MCF 10A (cell line): ENCODE results near the gene EMB. TPM values are rescaled to one million over a fixed set of nuclear protein-coding genes. Genes with fewer than 3 reads are reported as not detected.
"Not testable (repeated sequence)": the region's sequence is repeated elsewhere in the genome, so short reads cannot be mapped to it uniquely, and the experiment has no call there.

Source experiments
- BruUV-seq: library from RNA; stranded (reverse); fragments of 400-500 nt; replicated peaks from 2 replicates; lab custom pipeline; 2021; lab: Mats Ljungman, UMichigan
- CTCF ChIA-PET: fragments of 300-600 bp; sonication (Branson Sonifier 250); formaldehyde crosslinking; extraction: SDS; loops from one replicate; lab custom pipeline; 2021; ENCODE audit warnings: antibody characterized with exemption, inconsistent platforms; lab: Yijun Ruan, JAX
- POLR2A ChIA-PET: fragments of 300-600, 350-650 bp; sonication (Branson Sonifier 250); formaldehyde crosslinking; extraction: SDS; loops from one replicate; lab custom pipeline; 2020; ENCODE audit warnings: antibody characterized with exemption, inconsistent platforms; lab: Yijun Ruan, JAX
- DNase-seq: peaks from one replicate; pipeline ENCODE4 v3.0.0-alpha.2; 2018; ENCODE audit not compliant: unreplicated experiment
- H3K27ac Mint-ChIP-seq: one replicate; pipeline ENCODE4 v1.8.0; 2022; ENCODE audit warnings: mild to moderate bottlenecking, low read depth, mixed read lengths; ENCODE audit not compliant: unreplicated experiment
- H3K27me3 Mint-ChIP-seq: one replicate; pipeline ENCODE4 v1.8.0; 2022; ENCODE audit warnings: mixed read lengths; ENCODE audit not compliant: insufficient read depth, unreplicated experiment
- H3K36me3 Mint-ChIP-seq: one replicate; pipeline ENCODE4 v1.8.0; 2022; ENCODE audit warnings: mild to moderate bottlenecking, moderate library complexity, mixed read lengths; ENCODE audit not compliant: insufficient read depth, unreplicated experiment
- H3K4me1 Mint-ChIP-seq: one replicate; pipeline ENCODE4 v1.8.0; 2022; ENCODE audit warnings: mixed read lengths; ENCODE audit not compliant: insufficient read depth, unreplicated experiment
- H3K4me3 Mint-ChIP-seq: one replicate; pipeline ENCODE4 v1.8.0; 2022; ENCODE audit warnings: mild to moderate bottlenecking, moderate library complexity, mixed read lengths; ENCODE audit not compliant: unreplicated experiment
- H3K9me3 Mint-ChIP-seq: one replicate; pipeline ENCODE4 v1.8.0; 2022; ENCODE audit warnings: mixed read lengths; ENCODE audit not compliant: unreplicated experiment
- intact Hi-C: fragments of 100-400 bp; cut with micrococcal nuclease; formaldehyde crosslinking; loops from 2 replicates; pipeline ENCODE4 v1.14.1; 2022
- total RNA-seq: library from RNA; stranded (reverse); gene quantifications from 2 replicates; pipeline ENCODE4 v1.2.3, GENCODE V29; 2022
- TF ChIP-seq, protein P1 (sequence below): fragments of 200-600 bp; IDR thresholded peaks from one replicate; pipeline ENCODE4 v1.8.0; 2022; ENCODE audit warnings: antibody characterized with exemption, mild to moderate bottlenecking; ENCODE audit not compliant: unreplicated experiment

Gene EMB
- total RNA-seq, 1 experiment from 2014 or later: 27.7 TPM

DNA sequence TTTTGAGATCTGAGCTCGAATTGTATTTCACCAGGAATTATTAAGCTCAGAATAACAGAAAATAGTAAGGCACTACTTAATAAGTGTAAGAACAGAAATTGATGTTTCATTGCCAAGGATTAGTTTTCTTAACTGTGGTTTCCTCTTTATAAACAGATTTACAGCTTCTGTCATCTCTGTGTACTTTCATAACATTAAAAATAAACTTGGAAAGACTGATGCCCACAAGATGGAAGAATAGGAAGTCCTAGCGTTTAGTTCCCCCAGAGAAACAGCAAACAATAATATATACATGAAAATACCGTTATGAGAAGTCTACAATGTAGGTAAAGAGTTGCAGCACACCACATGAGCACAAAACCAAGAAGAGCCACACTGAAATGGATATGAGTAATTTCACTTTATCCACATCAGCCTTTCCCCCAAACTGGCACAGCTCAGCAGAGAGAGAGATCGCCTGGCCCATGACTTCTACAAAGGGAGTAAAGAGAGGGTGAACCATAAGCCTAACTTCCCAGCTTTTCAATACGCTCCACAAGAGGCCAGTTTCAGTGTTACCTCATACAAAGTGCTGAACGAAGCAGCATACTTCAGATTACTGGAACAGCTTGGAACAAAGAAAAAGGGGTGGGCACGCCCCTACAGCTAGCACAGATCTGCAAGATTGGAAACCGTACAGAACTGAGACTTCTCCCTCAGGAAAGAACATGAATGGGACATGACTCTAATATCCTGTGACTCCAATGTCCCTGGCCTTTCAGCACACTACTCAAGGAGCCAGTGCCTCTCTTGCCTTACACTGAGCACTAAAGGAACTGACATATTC is 75.4 kb downstream of the EMB start:
- Mint-ChIP-seq H3K36me3 (no peaks in the 10 kb centered on the region), H3K9me3 (peaks cover 17% of the 10 kb centered on the region), H3K27ac (no peak overlapping the region), H3K4me1 (no peaks in the 10 kb centered on the region), H3K4me3 (no peak overlapping the region), H3K27me3 (no peaks in the 10 kb centered on the region)
- intact Hi-C loops: no loop called here
- CTCF ChIA-PET: interaction anchor here (0.6 kb wide), 1 partner anchor 46 kb away, joined by 3 read pairs; no protein-coding TSS in a partner anchor
- POLR2A ChIA-PET: no interaction called here
- BruUV-seq: no TSS peak
- DNase-seq: no peak
- TF ChIP-seq, protein P1, sequence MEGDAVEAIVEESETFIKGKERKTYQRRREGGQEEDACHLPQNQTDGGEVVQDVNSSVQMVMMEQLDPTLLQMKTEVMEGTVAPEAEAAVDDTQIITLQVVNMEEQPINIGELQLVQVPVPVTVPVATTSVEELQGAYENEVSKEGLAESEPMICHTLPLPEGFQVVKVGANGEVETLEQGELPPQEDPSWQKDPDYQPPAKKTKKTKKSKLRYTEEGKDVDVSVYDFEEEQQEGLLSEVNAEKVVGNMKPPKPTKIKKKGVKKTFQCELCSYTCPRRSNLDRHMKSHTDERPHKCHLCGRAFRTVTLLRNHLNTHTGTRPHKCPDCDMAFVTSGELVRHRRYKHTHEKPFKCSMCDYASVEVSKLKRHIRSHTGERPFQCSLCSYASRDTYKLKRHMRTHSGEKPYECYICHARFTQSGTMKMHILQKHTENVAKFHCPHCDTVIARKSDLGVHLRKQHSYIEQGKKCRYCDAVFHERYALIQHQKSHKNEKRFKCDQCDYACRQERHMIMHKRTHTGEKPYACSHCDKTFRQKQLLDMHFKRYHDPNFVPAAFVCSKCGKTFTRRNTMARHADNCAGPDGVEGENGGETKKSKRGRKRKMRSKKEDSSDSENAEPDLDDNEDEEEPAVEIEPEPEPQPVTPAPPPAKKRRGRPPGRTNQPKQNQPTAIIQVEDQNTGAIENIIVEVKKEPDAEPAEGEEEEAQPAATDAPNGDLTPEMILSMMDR: no peak

DNA sequence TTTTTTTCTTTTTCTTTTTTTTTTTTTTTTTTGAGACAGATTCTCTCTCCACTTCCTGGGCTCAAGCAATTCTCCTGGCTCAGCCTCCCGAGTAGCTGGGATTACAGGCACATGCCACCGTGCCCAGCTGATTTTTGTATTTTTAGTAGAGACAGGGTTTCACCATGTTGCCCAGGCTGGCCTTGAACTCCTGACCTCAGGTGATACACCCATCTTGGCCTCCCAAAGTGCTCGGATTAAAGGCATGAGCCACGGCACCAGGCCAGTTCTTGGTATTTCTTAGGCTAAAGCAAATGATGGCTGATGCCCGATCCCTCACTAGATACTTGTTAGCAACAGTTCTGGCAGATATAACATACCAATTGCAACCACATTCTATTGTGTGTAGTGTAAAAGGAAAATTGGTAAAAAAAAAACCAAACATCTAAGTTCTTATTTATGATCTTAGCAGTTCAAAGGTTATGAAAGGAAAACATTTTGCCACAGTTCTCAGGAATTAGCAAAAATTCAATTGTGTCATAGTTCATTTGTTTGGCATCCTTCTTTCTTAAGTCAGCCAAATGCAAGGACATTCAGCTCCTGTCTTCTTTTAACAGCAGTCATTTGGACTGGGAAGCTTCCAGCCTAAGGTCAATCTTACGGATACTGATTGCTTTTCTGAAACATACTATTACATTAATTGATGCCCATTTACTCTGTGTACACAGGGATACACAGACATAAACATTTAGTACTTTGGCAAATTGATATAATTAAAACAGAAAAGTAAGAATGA is 76.4 kb downstream of the EMB start:
- H3K4me1 Mint-ChIP-seq, H3K4me3 Mint-ChIP-seq, intact Hi-C loops, BruUV-seq, H3K36me3 Mint-ChIP-seq, POLR2A ChIA-PET, H3K27ac Mint-ChIP-seq, H3K27me3 Mint-ChIP-seq, DNase-seq: not testable (repeated sequence)
- peaks cover 24% of the 10 kb centered on the region for H3K9me3 Mint-ChIP-seq
- CTCF ChIA-PET: interaction anchor here (0.6 to 0.7 kb wide), 2 partner anchors 47 to 266 kb away, joined by 3 read pairs; no protein-coding TSS in a partner anchor

DNA sequence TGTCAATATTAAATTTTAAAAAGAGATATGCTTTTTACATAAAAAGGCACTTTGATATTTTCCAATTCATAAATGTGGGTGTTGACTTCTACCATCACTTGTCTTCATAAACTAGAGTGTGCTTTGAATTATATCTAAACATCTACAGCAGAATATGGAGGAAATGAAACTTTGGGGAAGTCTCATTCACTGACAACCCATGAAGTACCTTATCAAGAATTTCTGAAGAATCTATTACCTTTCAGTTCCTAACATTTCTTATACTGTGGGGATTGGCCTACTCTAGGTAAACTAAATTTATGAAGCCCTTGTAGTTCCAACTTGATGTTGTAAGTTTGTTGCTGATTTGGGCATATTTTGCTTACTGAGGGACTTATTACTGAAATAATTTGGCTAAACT is 81.9 kb downstream of the EMB start:
- Mint-ChIP-seq H3K4me1 (no peaks in the 10 kb centered on the region), H3K27me3 (no peaks in the 10 kb centered on the region), H3K4me3 (no peak overlapping the region), H3K27ac (no peak overlapping the region), H3K9me3 (peaks cover 13% of the 10 kb centered on the region), H3K36me3 (no peaks in the 10 kb centered on the region)
- ChIA-PET CTCF (no interaction called here), POLR2A (no interaction called here)
- intact Hi-C loops: no loop called here
- no TSS peak for BruUV-seq
- TF ChIP-seq, protein P1: no peak
- no peak for DNase-seq

DNA sequence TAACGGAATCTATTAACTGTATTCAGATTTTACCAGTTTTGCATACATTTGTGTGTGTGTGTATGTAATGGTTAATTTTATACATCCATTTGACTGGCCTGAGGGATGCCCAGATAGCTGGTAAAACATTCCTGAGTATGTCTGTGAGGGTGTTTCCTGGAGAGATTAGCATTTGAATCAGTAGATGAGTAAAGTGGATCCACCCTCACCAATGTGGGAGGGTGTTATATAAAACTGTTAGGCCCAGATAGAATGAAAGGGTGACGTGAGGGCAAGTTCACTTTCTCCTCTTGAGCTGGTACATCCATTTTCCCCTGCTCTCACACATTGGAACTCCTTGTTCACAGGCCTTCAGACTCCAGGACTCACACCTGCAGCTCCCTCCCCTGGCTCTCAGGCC is 88.7 kb downstream of the EMB start:
- H3K9me3 Mint-ChIP-seq: peaks cover 11% of the 10 kb centered on the region
- no peak overlapping the region for H3K4me3 Mint-ChIP-seq
- ChIA-PET CTCF (no interaction called here), POLR2A (no interaction called here)
- intact Hi-C loops: no loop called here
- H3K27ac Mint-ChIP-seq: no peak overlapping the region
- no peaks in the 10 kb centered on the region for H3K27me3 Mint-ChIP-seq
- H3K4me1 Mint-ChIP-seq: no peaks in the 10 kb centered on the region
- TF ChIP-seq, protein P1: no peak
- BruUV-seq: no TSS peak
- no peaks in the 10 kb centered on the region for H3K36me3 Mint-ChIP-seq
- no peak for DNase-seq

Other genes starting within 250 kb of the EMB start
- 24.5 and 31.2 TPM in 2 replicates for gene PARP8, start 225.3 kb upstream of the EMB start, total RNA-seq